GM18507 (cell line): Measurements from ENCODE around the gene ZBP1.
A peak's percentile ranks its signal among the peaks of the same experiment; 100 is the strongest.

Experiments used
- DNase-seq: peaks from one replicate; pipeline ENCODE4 v3.0.0; 2011; ENCODE audit warnings: low read depth; ENCODE audit not compliant: insufficient read length; ENCODE audit errors: extremely low spot score
- FAIRE-seq: peaks from 2 replicates; lab custom pipeline; 2011; peaks lifted over from hg19 to GRCh38; lab: Jason Lieb, UNC

Gene ZBP1, protein sequence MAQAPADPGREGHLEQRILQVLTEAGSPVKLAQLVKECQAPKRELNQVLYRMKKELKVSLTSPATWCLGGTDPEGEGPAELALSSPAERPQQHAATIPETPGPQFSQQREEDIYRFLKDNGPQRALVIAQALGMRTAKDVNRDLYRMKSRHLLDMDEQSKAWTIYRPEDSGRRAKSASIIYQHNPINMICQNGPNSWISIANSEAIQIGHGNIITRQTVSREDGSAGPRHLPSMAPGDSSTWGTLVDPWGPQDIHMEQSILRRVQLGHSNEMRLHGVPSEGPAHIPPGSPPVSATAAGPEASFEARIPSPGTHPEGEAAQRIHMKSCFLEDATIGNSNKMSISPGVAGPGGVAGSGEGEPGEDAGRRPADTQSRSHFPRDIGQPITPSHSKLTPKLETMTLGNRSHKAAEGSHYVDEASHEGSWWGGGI

DNA sequence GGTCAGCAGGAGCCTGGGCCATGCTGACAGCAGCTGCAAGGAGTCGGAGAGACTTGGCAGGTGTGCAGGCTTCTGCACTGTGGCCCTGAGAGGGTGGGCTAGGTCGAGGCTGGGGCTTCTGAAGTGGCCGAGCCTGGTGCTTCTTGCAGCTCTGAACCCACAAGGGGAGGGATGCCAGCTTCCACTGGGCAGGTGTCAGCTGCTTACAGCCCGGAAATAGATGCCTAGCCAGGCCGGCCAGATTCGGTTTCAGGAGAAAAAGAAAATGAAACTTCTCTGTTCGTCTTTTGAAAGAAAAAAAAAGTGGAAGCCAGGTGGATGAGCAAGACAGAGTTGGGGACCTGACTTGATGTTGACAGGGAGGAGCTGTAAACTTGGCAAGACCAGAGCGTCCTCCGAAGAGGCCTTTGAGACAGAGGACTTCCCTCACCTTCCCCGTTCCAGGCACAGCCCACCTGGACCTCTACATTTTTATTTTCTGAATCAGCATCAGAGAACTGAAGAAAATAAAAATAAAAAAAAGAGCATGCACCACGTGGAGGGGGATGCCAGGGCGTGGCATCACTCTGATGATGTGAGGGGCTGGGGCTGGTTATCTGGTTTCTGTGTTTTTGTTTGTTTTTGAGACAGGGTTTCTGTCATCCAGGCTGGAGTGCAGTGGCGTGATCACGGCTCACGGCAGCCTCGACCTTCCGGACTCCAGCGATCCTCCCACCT is at the start of gene ZBP1:
Gene ZBP1 (minus strand): TSS at position 153 of the 717 bp plus-strand sequence. CDS start 131 bp downstream, at position 22.
- FAIRE-seq (peak; percentile 96), DNase-seq (peak; percentile 65)

DNA sequence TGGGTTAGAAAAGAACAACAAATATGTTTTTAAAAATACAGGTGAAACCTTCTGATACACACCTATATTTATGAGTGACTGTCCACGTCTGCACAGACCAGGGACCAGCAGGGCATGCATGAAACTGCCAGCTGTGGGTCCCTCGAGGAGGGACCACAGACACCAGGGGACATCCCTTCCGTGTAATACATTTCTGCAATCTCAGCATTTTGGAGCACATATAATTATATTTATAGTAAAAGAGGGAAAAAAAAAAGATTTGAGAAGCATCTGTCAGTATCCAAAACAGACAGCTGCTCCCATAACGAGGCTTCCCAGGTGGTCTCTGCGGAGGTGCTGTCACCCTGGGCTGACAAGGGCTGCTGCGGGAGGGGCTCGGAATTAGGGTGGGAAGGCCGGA is 49.4 kb upstream of the ZBP1 start:
- FAIRE-seq (no peak), DNase-seq (no peak)

DNA sequence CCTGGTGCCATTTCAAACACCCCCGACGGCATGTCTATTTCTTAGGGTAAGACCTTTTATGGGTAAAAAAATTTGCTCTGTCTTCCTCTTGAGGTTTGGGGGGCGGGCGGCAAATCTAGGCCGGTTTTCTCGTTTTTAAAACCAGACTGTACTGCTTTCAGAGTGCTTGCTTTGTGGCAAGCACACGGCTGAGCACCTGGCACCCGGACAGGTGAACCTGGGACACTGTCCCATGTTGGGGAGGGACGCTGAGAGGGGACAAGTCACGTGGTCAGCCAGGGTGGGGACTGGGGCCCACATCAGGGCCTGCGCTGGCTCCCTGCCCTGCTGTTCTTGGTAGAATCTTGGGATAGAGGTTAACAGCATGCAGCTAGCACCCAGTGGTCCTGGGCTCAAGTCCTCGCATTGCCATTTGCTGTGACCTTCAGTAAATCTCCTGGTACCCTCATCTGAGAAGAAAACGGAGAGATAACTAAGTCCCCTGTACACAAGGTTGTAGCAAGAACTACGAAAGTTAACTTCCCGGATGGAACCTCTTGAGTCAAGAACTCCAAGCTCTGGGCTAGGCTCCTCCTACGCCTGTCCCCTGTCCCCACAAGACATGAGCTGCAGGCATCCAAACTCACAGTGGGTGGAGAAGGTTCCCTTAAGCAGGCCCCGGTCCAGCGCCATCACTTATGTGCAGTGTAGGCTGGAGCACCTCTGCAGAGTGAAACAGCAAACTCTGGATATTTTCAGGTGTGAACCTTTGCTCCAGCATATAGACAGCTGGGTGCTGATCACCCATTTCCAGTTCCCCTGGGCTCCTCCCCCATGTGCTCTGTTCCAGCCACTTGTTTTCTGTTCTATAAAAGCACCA is 47.9 kb upstream of the ZBP1 start:
- DNase-seq (no peak), FAIRE-seq (no peak)

DNA sequence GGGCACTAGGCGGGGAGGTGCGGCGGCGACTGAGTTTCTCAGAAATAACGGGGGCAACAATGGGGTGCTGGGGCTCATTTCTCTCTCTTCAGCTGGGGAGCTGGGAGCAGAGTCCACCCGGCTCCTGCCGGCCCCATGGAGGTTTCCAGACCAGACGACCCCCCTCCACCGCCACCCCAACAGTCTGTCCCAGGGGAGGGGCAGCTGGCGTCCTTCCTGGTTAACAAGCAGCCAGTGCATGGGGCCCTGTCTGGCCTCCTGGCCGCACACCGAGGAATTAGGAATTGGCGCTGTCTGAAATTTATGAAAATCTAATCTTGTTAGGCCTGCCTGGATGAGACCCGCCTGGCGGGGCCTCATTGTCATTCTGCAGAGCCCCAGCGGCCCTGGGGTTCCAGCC is 47.2 kb upstream of the ZBP1 start:
- DNase-seq = no peak
- no peak for FAIRE-seq

DNA sequence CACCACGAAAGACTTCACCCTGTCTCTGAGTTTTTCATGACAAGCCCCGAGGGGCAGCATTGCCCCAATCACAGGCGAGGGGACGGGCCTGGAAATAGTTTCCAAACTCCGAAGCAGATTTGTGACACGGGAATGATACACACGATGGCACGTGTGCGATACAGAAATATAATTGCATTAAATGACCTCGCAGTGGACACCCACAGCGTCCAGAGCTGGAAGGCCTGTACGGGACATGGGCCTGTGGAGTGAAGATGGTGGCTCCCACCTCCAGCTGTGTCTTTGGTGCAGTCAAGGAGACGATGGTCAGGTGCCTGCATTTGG is 46.6 kb upstream of the ZBP1 start:
- FAIRE-seq (no peak), DNase-seq (no peak)

DNA sequence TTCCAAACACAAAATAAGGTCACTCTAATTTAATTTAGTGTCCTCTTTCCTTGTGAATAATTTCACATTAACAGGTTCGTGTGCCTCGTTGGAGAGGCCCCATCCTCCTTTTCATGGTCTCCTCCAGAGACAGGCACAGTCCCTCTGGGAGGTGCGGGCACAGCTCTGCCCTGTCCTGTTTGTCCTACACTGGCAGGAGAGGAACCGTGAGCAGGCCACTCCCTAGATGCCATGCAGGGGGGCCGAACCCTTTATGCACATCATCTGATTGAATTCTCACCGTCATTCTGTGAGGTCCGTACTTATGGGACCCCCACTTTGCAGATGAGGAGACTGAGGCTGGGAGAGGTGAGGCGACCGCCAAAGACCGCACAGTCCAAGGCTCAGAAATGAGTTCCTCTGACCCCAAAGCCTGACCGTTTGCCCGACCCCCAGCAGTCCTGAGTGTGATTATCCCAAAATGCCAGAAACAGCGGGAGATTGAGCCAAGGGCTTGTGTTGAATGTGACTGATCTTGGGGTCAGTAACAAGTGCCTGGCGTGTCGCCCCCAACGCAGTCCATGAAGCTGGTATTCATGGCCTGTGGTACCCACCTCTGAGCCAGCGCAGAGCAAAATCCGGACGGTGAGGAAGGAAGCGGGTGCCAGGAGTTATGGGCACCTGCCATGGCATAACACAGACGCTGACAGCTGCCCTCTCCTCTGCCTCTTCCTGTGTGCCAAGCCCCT is 46.0 kb upstream of the ZBP1 start:
- no peak for FAIRE-seq
- DNase-seq = no peak

DNA sequence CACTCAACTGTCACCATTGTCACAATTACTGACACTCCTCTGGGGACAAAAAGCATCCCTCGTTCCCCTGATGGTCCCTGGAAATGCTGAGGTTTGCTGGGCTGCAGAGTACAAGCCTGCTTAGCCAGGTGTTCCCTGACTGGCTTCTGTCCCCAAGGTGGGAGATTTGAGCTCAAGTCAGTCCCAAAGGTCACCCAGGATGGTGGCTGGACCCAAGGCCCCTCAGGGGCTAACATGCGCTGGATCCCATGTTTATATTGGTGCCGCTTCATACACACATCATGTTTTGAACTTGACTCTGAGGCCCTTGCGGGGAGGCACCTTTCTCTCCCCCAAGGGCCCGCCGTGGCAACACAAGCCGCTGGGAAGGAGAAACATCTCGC is 45.4 kb upstream of the ZBP1 start:
- DNase-seq = no peak
- FAIRE-seq = no peak

DNA sequence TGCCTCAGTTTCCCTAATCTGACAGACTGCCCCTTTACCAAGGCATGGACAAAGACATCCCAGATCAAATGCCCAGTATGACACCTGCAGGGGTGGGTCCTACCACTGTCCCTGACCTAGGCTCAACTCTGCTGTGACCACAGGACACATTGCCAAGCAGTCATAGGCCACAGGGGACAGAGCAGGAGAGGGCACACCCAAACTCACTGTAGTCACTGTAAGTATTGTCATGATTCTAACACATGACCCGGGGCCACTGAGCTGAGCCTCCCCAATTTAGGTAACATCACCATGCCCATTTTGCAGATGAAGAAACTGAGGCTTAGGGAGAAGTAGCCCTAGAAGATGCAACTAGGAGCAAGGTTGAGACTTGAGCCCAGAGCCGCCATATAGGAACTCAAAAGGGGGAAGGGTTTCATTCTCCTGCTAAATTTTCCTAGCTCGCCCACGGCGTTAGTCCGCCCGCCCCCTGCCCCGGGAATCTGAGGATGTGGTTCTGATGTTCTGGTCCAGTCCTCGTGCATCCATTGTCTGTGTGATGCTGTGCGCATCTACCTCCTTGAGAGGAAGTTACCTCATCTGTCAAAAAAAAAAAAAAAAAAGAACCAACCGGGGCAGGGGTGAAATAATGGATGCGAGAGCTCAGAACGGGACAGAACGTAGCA is 44.8 kb upstream of the ZBP1 start:
- DNase-seq (no peak), FAIRE-seq (no peak)

DNA sequence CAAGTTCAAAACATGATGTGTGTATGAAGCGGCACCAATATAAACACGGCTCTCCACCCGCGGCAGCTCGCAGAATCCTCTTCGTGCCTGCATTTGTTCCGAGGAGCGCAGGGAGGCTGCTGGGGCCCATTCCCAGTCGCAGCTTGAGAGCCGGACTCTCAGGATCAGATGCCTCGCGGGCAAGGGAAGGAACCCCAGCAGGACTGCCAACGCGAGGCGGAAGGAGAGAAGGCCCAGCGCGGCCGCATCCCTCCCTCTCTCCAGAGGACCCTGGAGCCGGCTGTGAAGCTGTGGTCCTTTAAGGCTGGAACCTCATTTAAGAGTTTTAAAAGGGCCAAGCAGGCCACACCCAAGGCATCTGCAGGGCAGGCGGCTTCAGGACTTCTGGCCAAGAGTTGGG is 44.2 kb upstream of the ZBP1 start:
- DNase-seq (no peak), FAIRE-seq (no peak)

DNA sequence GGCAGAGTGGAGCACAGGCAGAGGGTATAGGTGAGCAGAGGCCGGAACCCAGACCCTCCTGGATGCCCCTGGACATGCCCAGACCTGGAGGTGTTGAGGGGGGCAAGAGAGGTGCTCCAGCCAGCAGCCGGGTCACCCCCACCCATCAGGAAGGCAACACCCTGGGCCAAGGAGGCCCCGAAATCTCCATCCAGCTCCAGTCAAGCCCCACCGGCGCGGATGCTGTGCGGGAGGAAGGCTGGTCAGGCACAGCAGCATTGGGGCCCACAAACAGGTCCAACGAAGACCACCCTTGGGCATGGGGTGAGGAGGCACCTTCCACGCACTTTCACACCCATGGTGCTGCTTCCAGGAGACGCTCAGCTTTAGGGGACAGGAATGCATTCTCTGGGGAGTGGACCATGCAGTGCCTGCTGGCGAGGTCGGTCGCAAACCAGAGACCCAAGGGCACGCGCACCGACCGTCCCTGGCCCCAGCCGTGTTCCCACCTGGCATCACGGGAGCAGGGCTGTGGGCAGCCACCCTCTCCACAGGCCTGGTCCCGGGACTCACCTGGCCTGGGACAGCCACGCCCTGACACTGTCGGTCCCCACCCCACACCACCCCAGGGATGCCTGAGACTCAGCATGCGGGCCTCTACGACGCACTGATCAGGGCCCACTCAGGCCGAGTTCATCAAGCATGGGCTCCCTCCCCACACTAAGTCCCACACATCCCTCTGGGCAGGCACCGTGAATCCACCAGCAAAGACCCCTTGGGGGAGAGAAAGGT is 43.6 kb upstream of the ZBP1 start:
- no peak for FAIRE-seq
- no peak for DNase-seq

DNA sequence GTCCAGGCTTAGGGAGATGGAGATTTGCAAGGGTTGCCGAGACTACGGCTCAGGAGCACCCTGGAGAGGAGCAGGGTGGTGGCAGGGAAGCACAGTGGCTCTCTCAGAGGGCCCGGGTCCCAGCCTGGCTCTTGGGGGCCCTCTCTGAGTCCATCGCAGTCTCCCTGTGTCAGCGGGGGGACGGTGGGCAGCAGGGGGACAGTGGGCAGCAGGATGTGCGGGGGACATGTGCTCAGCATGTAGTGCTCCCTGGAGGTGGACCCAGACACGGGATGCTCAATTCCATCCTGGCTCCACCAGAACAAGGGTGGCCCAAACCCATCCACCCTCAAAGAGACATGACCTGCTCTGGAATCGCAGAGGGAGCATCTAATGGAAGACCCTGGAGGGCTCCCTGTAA is 43.0 kb upstream of the ZBP1 start:
- DNase-seq = no peak
- FAIRE-seq = no peak

DNA sequence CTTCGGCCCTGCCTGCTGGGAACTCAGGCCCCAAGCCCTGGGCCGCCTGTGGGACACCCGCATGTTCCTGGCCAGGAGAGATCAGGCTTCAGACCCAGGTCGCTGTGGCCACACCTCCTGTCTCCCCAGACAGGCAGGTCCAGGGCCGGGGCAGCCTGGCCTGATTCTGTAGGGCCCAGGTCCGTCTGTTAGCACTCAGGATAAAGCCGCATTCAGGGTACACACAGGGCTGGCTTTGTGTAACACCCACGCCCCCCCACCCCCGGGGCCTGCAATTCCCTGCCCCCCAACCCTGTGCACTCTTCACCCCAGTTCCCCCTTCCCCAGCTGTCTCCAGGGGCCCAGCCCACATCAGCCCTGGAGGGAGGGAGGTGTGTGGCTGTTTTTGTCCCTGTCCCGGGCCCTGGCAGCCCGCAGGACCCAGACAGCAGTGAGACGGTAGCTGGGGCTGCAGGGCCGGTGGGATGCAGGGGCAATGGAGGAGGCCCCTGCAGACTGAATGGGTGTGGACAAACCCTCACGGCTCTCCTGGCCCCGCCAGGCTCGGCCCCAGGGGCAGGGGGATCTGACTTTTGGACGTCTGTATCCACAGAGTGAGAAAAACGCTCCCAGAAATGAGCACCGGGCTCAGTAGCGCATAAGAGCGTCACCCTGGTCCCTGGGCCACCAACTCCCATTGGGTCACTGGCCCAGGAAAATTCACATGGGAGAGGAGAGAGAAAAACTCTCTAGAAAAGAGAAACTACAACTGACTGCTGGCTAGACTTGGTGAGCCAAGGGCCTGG is 42.4 kb upstream of the ZBP1 start:
- FAIRE-seq (no peak), DNase-seq (no peak)

DNA sequence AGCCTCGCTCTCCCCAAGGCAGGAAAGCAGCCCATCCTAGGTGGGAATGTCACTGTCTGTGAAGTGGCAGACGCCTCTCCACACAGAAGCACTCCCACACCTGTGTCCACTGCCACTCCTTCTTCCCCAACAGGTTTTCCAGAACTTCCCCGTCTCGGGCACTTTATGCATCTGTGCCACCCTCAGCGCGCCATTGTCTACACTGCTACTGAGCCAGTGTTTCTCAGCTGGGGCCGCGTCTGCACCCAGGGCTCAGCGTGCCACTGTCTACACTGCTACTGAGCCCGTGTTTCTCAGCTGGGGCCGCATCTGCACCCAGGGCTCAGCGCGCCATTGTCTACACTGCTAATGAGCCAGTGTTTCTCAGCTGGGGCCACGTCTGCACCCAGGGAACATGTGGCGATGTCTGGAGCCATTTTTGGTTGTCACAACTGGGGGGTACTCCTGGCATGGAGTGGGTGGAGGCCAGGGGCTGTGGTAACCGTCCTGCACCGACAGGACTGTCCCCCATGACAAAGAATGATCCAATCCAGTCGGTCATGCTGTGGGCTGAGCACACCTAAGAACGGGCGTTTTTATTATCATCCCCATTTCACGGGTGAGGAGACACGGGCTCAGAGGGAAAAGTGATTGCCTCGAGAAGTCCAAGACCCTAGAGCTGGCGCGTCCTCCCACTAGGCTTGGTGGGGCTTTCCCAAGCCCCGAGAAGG is 41.7 kb upstream of the ZBP1 start:
- FAIRE-seq (no peak), DNase-seq (no peak)

DNA sequence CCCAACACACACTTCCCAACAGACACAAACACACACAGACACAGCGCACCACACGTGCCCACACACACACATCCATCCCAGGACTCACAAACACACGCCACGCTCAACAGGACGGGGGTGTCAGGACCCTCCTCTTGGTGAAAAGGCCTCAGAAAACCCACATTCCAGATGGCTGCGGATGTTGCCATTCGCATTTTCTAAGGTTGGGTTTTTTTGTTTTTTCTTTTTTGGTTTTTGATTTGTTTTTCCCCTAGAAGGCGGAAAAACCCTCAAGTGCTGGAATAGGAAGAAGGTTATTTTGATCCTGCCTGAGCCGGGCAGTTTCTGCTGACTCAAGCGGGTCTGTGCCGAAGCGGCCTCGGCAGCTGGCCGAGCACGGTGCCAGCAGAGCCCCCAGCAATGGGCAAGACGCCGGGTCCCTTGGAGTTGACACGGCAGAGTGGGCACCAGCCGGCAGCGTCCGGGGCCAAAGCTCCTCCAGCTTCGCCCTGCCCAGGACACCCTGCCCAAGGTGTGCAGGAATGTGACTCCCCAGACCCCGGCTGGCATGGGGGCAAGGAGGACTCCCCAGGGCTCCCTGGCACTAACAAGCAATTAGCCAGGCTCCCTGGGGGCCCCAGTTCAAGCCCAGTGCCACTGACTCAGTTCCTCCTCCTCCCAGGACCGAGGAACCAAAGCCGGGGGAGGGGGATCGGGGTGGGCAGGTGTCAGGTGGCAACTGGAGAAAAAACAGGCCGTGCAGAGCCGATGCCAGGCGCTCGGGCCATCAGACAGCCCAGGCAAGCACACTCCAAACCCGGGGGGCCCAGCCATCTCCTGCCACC is 40.9 kb upstream of the ZBP1 start:
- FAIRE-seq (no peak), DNase-seq (no peak)

DNA sequence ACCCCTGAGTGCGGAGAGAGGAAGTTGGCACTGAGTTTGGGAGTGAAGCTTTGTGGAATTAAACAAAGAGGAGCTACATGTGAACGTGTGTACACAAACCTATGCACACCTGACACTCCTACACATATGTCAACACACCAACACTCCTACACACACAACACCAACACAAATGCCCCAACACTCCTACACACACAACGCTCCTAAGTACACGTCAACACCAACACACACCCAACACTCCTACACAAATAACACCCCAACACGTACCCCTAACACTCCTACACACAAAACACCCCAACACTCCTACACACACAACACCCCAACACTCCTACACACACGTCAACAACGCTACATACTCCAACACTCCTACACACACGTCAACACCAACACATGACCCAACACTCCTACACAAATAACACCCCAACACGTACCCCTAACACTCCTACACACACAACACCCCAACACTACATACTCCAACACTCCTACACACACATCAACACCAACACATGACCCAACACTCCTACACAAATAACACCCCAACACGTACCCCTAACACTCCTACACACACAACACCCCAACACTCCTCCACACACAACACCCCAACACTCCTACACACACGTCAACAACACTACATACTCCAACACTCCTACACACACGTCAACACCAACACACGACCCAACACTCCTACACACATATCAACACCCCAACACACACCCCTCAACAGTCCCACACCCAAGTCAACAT is 40.1 kb upstream of the ZBP1 start:
- FAIRE-seq (no peak), DNase-seq (no peak)
